ENCODE results near the gene AZIN2. TPM values are rescaled to one million over a fixed set of nuclear protein-coding genes. Genes with fewer than 3 reads are reported as not detected.

AZIN2 gene
- polyA plus RNA-seq, 2 of the 4 experiments (the other 2 are of a cell fraction) = 1.6 to 1.9 TPM

DNA sequence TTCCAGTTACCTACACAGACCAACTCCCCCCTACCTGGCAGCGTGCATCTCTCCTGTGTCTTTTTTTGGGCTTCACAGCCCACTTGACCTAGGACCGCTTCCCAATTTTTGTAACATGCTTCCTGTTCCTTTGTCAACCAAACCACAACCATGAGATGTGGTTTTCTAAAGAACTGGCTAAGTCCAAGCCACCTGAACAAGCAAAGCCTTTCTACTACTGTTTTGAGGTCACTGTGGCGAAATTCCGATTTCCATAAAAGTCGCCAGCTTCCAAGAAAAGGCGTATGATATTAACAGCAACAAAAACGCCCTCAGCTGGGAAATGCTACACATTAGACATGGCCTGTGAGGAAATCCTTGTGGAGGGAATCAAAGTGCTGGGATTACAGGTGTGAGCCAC, 31.6 kb upstream of the AZIN2 start (continued):
- TF ChIP-seq REST (IDR thresholded peaks at IDR 0.05) (no peak), MAFK (IDR thresholded peaks at IDR 0.05; ENCODE audit: partially characterized antibody) (no peak), HEYL (CRISPR knock-in tag; IDR thresholded peaks at IDR 0.05) (no peak), ZSCAN20 (CRISPR knock-in tag; IDR thresholded peaks at IDR 0.05) (no peak), CBX2 (IDR thresholded peaks at IDR 0.05; ENCODE audit: borderline replicate concordance, low read depth) (no peak), SMC3 (IDR thresholded peaks at IDR 0.05) (no peak), RFX5 (IDR thresholded peaks at IDR 0.05) (no peak), CHD2 (IDR thresholded peaks at IDR 0.05; ENCODE audit: low read length, partially characterized antibody) (no peak), JUNB (IDR thresholded peaks at IDR 0.05) (no peak), TFCP2L1 (CRISPR knock-in tag; IDR thresholded peaks at IDR 0.05) (no peak), EHMT2 (IDR thresholded peaks at IDR 0.05; ENCODE audit: low read depth) (no peak)

- FAIRE-seq (no peak), ATAC-seq (peak; percentile 79 to 81), DNase-seq (ENCODE audit: low read depth in 1 of 2, low spot score in 1 of 2) (peak in 1 of 2 experiments; percentile 74)
- ChIA-PET POLR2A (interaction anchor here (1.2 to 1.4 kb wide), 2 partner anchors 30 to 86 kb away, joined by 5 to 6 read pairs; partner anchors contain the start of genes AZIN2 and RNF19B), CTCF (interaction anchor here (0.8 to 1.2 kb wide), 4 partner anchors 18 to 115 kb away, joined by 3 to 4 read pairs (median 3); no protein-coding TSS in a partner anchor)
- Histone ChIP-seq H3K9me3 (no peaks in the 10 kb centered on the region), H3K4me1 (peaks cover 28% of the 10 kb centered on the region), H3K4me3 (no peak overlapping the region), H3K4me2 (peak overlapping the region; percentile 51), H3K27ac (peak overlapping the region; percentile 79 to 91)
- WGBS (ENCODE audit: missing lambda C conversion rate) = 74% methylated on average over 15 of the region's 17 CpGs
- TF ChIP-seq CHD4 (IDR thresholded peaks at IDR 0.05; ENCODE audit: borderline replicate concordance) (no peak), NR3C1 (IDR thresholded peaks at IDR 0.05) (no peak), BHLHE40 (IDR thresholded peaks at IDR 0.05; ENCODE audit: low read depth, low read length) (no peak), RFX5 (IDR thresholded peaks at IDR 0.05) (no peak), EHMT2 (IDR thresholded peaks at IDR 0.05; ENCODE audit: low read depth) (no peak), ZNF302 (CRISPR knock-in tag; IDR thresholded peaks at IDR 0.05) (no peak), JUNB (IDR thresholded peaks at IDR 0.05) (peak; percentile 29; the same call in 1 of the 2 replicates), MAFK (IDR thresholded peaks at IDR 0.05; ENCODE audit: partially characterized antibody) (no peak), KDM5A (IDR thresholded peaks at IDR 0.05) (no peak), REST (IDR thresholded peaks at IDR 0.05) (no peak), CBX2 (IDR thresholded peaks at IDR 0.05; ENCODE audit: borderline replicate concordance, low read depth) (no peak), RNF2 (IDR thresholded peaks at IDR 0.05; ENCODE audit: borderline replicate concordance, low read depth) (no peak), FOSL2 (IDR thresholded peaks at IDR 0.05) (peak; percentile 64; the same call in 1 of the 2 replicates), FOSL2 (CRISPR knock-in tag; IDR thresholded peaks at IDR 0.05) (peak; percentile 69), MYC (IDR thresholded peaks at IDR 0.05; ENCODE audit: borderline replicate concordance, low read length) (no peak), HEYL (CRISPR knock-in tag; IDR thresholded peaks at IDR 0.05) (no peak), GATA3 (IDR thresholded peaks at IDR 0.05; ENCODE audit: borderline replicate concordance) (no peak), POLR2AphosphoS2 (conservative IDR thresholded peaks at IDR 0.05; ENCODE audit: low read length) (no peak), CEBPB (IDR thresholded peaks at IDR 0.05) (peak; percentile 43 to 47; a peak in 1 of 4 replicates), MAX (IDR thresholded peaks at IDR 0.05) (no peak), KDM1A (IDR thresholded peaks at IDR 0.05; ENCODE audit: low read depth) (no peak), CHD2 (IDR thresholded peaks at IDR 0.05; ENCODE audit: low read length, partially characterized antibody) (no peak), HOXB5 (CRISPR knock-in tag; IDR thresholded peaks at IDR 0.05) (no peak), SMC3 (IDR thresholded peaks at IDR 0.05) (no peak), NFE2L2 (conservative IDR thresholded peaks at IDR 0.05; ENCODE audit: low read length) (no peak)
- TF ChIP-seq, protein P1, sequence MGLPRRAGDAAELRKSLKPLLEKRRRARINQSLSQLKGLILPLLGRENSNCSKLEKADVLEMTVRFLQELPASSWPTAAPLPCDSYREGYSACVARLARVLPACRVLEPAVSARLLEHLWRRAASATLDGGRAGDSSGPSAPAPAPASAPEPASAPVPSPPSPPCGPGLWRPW (IDR thresholded peaks at IDR 0.05) = no peak
- TF ChIP-seq, protein P2, sequence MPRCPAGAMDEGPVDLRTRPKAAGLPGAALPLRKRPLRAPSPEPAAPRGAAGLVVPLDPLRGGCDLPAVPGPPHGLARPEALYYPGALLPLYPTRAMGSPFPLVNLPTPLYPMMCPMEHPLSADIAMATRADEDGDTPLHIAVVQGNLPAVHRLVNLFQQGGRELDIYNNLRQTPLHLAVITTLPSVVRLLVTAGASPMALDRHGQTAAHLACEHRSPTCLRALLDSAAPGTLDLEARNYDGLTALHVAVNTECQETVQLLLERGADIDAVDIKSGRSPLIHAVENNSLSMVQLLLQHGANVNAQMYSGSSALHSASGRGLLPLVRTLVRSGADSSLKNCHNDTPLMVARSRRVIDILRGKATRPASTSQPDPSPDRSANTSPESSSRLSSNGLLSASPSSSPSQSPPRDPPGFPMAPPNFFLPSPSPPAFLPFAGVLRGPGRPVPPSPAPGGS (IDR thresholded peaks at IDR 0.05) = no peak
These were observed 30.5 kb upstream of the AZIN2 start for GRCh38 chr1:33050221-33051076.
